ENCODE results near the gene PNPLA7. TPM values are rescaled to one million over a fixed set of nuclear protein-coding genes. Genes with fewer than 3 reads are reported as not detected.
A peak's percentile ranks its signal among the peaks of the same experiment; 100 is the strongest.

The PNPLA7 gene
- total RNA-seq, 4 donors from 2014 or later, result 16.0 to 95.4 (median 24.9) TPM

DNA sequence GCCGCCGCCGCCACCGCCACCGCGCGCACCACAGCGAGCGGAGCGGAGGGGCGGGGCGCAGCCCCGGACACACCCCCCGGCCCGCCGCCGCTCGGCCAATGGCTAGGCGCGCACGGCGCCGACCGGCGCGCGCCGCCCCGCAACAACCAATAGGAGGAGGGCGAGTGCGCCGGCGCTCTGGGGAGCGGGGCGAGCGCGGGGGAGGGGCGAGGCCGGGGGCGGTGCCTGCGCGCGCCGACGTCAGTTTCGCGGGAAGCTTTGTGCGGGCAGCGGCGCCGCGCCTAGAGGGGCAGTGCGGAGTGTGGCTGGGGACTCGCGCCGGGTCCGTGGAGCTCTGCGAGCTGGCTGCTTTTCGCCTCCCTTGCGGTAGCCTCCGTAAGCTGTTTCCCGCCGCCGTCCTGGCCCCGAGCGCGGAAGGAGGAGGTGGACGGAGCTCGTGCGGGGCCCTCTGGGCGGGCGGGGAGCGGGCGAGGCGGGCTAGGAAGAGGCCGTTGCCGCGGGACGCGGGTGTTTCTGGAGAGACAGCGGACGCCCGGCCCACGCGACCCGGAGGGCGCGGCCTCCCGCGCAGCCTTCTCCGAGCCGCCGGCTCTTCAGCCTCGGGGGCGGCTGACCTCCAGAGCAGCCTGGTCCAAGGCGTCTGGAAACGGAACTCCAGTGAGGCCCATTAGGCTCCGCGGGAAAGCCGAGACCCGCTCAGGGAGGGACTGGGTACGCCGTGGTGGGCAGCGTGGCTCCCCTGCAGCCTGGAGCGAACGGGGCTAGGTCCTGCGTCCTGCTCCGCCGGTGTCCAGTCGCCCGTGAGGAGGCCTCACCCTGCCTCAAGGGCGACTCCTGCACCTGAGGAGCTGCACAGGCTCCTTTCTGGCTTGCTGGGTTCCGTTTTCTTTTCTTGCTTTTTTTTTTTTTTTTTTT, 40.5 kb upstream of the PNPLA7 start, which contains the start of gene ZMYND19:
Gene ZMYND19 (minus strand): TSS at position 44 of the 915 bp plus-strand sequence. CDS start 249 bp downstream, outside the sequence.
- H3K4me3 ChIP-seq, result peak within 1 kb of the TSS; percentile 71 to 89 (median 77)
- H3K36me3 ChIP-seq, result no peaks in the 10 kb centered on the region
- H3K9me3 ChIP-seq, result no peaks in the 10 kb centered on the region
- intact Hi-C loops (cut with DNase I; ENCODE audit: low total_unique reads) (no loop called here), in situ Hi-C loops (cut with MboI; ENCODE audit: low pct_ligation_motif_present in 1 of 4, low pct_unique_long_range_greater_than_20kb in 1 of 4, low sequenced_read_pairs in 3 of 4) (no loop called here)
- no peak for TF ChIP-seq EP300 (IDR thresholded peaks at IDR 0.05; ENCODE audit: low read depth)
- TF ChIP-seq POLR2A (IDR thresholded peaks at IDR 0.05), result peak; percentile 31
- TF ChIP-seq POLR2AphosphoS5 (IDR thresholded peaks at IDR 0.05), result peak; percentile 24 to 57 (median 37)
- 1% methylated on average over 58 of the region's 113 CpGs; no CpG with 5 or more reads in 1 of the 2 donors for WGBS, 2 donors (ENCODE audit: low coverage in 1 of 2)
- peak; percentile 92 for DNase-seq
- H3K4me1 ChIP-seq, result peaks cover 6 to 20% (median 17%) of the 10 kb centered on the region in 4 donors
- peak within 1 kb of the TSS; percentile 79 to 82 (median 82) for H3K27ac ChIP-seq
- no peaks in the 10 kb centered on the region for H3K27me3 ChIP-seq

DNA sequence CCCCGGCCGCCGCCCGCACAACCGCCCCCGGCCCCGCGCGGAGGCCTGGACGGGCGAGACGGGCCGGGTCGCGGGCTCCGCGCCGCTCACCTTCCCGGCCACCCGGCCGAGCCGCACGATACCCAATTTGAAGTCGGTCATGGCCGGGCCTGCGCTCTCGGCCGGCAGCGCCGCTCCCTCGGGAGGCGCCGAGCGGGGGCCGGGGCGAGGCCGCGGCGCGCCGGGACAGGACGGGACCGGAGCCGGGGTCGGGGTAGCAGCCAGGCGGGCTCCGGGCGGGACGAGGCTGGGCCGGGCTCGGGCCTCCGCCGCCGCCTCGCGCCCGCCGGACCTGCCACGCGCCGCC, 39.9 kb upstream of the PNPLA7 start:
- no peak for DNase-seq
- no CpG with 5 or more reads among the region's 61 CpGs for WGBS, 2 donors (ENCODE audit: low coverage in 1 of 2)
- Histone ChIP-seq H3K9me3 (no peaks in the 10 kb centered on the region), H3K36me3 (no peaks in the 10 kb centered on the region), H3K27me3 (no peaks in the 10 kb centered on the region), H3K4me1 (peaks cover 6 to 20% (median 17%) of the 10 kb centered on the region in 4 donors), H3K4me3 (peak overlapping the region in 3 of 4 donors; percentile 66 to 81 (median 71)), H3K27ac (peak overlapping the region in 3 of 4 donors; percentile 59 to 79 (median 63))
- in situ Hi-C loops (cut with MboI; ENCODE audit: low pct_ligation_motif_present in 1 of 4, low pct_unique_long_range_greater_than_20kb in 1 of 4, low sequenced_read_pairs in 3 of 4), result no loop called here
- TF ChIP-seq POLR2AphosphoS5 (IDR thresholded peaks at IDR 0.05) (no peak), POLR2A (IDR thresholded peaks at IDR 0.05) (no peak), EP300 (IDR thresholded peaks at IDR 0.05; ENCODE audit: low read depth) (no peak)
- TF ChIP-seq, protein P1, sequence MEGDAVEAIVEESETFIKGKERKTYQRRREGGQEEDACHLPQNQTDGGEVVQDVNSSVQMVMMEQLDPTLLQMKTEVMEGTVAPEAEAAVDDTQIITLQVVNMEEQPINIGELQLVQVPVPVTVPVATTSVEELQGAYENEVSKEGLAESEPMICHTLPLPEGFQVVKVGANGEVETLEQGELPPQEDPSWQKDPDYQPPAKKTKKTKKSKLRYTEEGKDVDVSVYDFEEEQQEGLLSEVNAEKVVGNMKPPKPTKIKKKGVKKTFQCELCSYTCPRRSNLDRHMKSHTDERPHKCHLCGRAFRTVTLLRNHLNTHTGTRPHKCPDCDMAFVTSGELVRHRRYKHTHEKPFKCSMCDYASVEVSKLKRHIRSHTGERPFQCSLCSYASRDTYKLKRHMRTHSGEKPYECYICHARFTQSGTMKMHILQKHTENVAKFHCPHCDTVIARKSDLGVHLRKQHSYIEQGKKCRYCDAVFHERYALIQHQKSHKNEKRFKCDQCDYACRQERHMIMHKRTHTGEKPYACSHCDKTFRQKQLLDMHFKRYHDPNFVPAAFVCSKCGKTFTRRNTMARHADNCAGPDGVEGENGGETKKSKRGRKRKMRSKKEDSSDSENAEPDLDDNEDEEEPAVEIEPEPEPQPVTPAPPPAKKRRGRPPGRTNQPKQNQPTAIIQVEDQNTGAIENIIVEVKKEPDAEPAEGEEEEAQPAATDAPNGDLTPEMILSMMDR (IDR thresholded peaks at IDR 0.05), result no peak
- intact Hi-C loops (cut with DNase I; ENCODE audit: low total_unique reads), result no loop called here

DNA sequence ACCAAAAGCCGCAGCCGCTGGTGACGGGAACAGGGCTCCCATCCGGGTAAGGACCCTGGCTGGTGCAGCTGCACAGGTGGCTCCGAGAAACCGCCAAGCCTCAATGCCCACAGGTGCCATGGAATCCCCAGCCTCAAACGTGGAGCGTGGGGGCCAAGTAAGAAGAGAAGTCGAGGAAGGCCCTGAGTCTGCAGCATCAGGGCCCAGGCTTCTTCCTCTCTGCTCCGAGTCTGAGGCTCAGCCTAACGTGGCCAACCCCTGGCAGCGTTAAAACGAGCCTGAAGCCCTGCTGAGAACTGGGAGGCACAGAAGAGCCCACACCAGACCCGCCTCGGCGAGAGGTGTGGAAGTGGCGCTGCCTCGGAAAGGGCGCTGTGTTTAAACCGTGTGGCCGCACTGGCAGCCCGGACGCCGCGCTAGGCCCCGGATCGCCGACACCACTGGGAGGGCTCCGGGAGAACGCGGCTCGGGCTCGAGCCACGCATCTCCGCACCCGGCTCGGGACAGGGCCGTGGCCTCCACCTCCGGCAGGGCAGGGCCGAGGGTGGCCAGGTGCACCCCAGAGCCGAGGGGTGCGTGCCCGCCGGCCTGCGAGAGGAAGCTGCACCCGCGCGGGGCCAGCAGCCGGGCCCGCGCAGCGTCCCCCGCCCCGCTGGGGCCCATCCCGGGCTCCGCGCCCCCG, 39.4 kb upstream of the PNPLA7 start:
- peaks cover 6 to 20% (median 17%) of the 10 kb centered on the region in 4 donors for H3K4me1 ChIP-seq
- no peaks in the 10 kb centered on the region for H3K9me3 ChIP-seq
- in situ Hi-C loops (cut with MboI; ENCODE audit: low pct_ligation_motif_present in 1 of 4, low pct_unique_long_range_greater_than_20kb in 1 of 4, low sequenced_read_pairs in 3 of 4), result no loop called here
- peak overlapping the region in 3 of 4 donors; percentile 59 to 79 (median 63) for H3K27ac ChIP-seq
- H3K27me3 ChIP-seq, result no peaks in the 10 kb centered on the region
- intact Hi-C loops (cut with DNase I; ENCODE audit: low total_unique reads), result no loop called here
- no peak for TF ChIP-seq POLR2A (IDR thresholded peaks at IDR 0.05)
- TF ChIP-seq POLR2AphosphoS5 (IDR thresholded peaks at IDR 0.05), result no peak
- TF ChIP-seq EP300 (IDR thresholded peaks at IDR 0.05; ENCODE audit: low read depth), result no peak
- TF ChIP-seq, protein P1 (IDR thresholded peaks at IDR 0.05), result no peak
- H3K36me3 ChIP-seq, result no peaks in the 10 kb centered on the region
- WGBS, 2 donors (ENCODE audit: low coverage in 1 of 2), result 7% methylated on average over 31 of the region's 58 CpGs; no CpG with 5 or more reads in 1 of the 2 donors
- DNase-seq, result no peak
- peak overlapping the region; percentile 66 to 81 (median 72) for H3K4me3 ChIP-seq

DNA sequence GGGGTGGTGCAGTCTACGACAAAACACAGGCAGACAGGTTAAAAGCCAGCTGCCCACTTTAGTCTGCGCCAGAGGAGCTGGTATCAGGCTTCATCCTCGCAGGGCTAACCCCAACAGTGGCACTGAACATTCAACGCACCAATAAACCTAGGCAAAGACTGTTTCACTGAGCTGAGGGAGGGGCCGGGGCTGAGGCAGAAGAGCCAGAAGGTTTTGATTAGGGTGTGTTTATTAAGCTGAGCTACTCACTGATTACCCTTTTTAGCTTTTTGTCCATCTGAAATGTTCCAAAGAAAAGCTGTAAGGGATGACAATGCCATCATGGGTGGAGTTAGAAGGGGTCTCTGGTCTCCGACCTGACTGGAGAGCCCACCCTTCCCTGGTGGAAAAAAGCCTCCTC, 38.7 kb upstream of the PNPLA7 start:
- H3K27me3 ChIP-seq, result no peaks in the 10 kb centered on the region
- no peak for DNase-seq
- intact Hi-C loops (cut with DNase I; ENCODE audit: low total_unique reads), result no loop called here
- in situ Hi-C loops (cut with MboI; ENCODE audit: low pct_ligation_motif_present in 1 of 4, low pct_unique_long_range_greater_than_20kb in 1 of 4, low sequenced_read_pairs in 3 of 4), result no loop called here
- WGBS, 2 donors (ENCODE audit: low coverage in 1 of 2), result 89% methylated on average over 6 of the region's 6 CpGs; no CpG with 5 or more reads in 1 of the 2 donors
- peaks cover 6 to 20% (median 17%) of the 10 kb centered on the region in 4 donors for H3K4me1 ChIP-seq
- TF ChIP-seq, protein P1 (IDR thresholded peaks at IDR 0.05), result no peak
- no peak for TF ChIP-seq POLR2AphosphoS5 (IDR thresholded peaks at IDR 0.05)
- TF ChIP-seq EP300 (IDR thresholded peaks at IDR 0.05; ENCODE audit: low read depth), result no peak
- TF ChIP-seq POLR2A (IDR thresholded peaks at IDR 0.05), result no peak
- no peak overlapping the region for H3K4me3 ChIP-seq
- no peaks in the 10 kb centered on the region for H3K36me3 ChIP-seq
- H3K27ac ChIP-seq, result peak overlapping the region in 1 of 4 donors; percentile 59
- H3K9me3 ChIP-seq, result no peaks in the 10 kb centered on the region

Measured in transverse colon (tissue), 4 donors.